K562 (cell line): ENCODE results near the gene ACBD3. TPM values are rescaled to one million over a fixed set of nuclear protein-coding genes. Genes with fewer than 3 reads are reported as not detected.

ENCODE experiments used
- ESRRB ChIP-seq: fragments of 250-450 bp; sonication (Bioruptor Pico); IDR thresholded peaks from 2 replicates; pipeline ENCODE4 v1.5.0; 2020; ENCODE audit warnings: mild to moderate bottlenecking, moderate library complexity, borderline replicate concordance
- ETS2 ChIP-seq: IDR thresholded peaks from 2 replicates; pipeline ENCODE4 v1.6.1; 2016; ENCODE audit warnings: borderline replicate concordance, missing genetic modification characterization, mild to moderate bottlenecking, moderate library complexity, missing compliant biosample characterization; ENCODE audit not compliant: poor library complexity, severe bottlenecking
- ETV1 ChIP-seq: fragments of 450-650 bp; conservative IDR thresholded peaks from 2 replicates; pipeline ENCODE4 v1.6.1; 2016; ENCODE audit warnings: missing genetic modification characterization, control low read depth, low read depth, missing compliant biosample characterization
- NCOA1 ChIP-seq: fragments of 450-650 bp; IDR thresholded peaks from 2 replicates; pipeline ENCODE4 v1.6.1; 2016; ENCODE audit warnings: low read depth
- PRPF4 ChIP-seq: fragments of 200-400 bp; formaldehyde crosslinking; IDR thresholded peaks from one replicate; pipeline ENCODE4 v1.6.1; 2017; ENCODE audit warnings: low read length, low read depth, mild to moderate bottlenecking; ENCODE audit not compliant: insufficient read depth, poor library complexity, severe bottlenecking
- SLC30A9 ChIP-seq: fragments of 250-450 bp; sonication (Bioruptor Pico); IDR thresholded peaks from 2 replicates; pipeline ENCODE4 v1.8.0; 2022; ENCODE audit warnings: mild to moderate bottlenecking, moderate library complexity
- SRSF9 ChIP-seq: fragments of 200-400 bp; formaldehyde crosslinking; IDR thresholded peaks from 2 replicates; pipeline ENCODE4 v1.6.1; 2017; ENCODE audit warnings: low read depth, low read length, borderline replicate concordance
- TCF7 ChIP-seq: sonication (generic); IDR thresholded peaks from 2 replicates; pipeline ENCODE4 v1.6.1; 2016; ENCODE audit warnings: antibody characterized with exemption, borderline replicate concordance
- ZFP36 ChIP-seq: fragments of 150-350 bp; IDR thresholded peaks from 2 replicates; pipeline ENCODE4 v1.6.1; 2018; ENCODE audit warnings: low read length, low read depth; ENCODE audit not compliant: partially characterized antibody
- ZNF24 ChIP-seq: fragments of 450-650 bp; IDR thresholded peaks from 2 replicates; pipeline ENCODE4 v1.6.1; 2016
- ZNF263 ChIP-seq: sonication (generic); formaldehyde crosslinking; IDR thresholded peaks from 2 replicates; pipeline ENCODE4 v1.8.0; 2022; ENCODE audit warnings: mild to moderate bottlenecking, missing genetic modification reagents, borderline replicate concordance
- ZNF274 ChIP-seq: IDR thresholded peaks from 2 replicates; pipeline ENCODE4 v1.6.1; 2011; ENCODE audit warnings: low read depth, mild to moderate bottlenecking, low read length, moderate library complexity, borderline replicate concordance
- ZNF589 ChIP-seq: fragments of 200-800 bp; sonication (Bioruptor generic); IDR thresholded peaks from 2 replicates; pipeline ENCODE4 v1.6.1; 2016; ENCODE audit warnings: low read depth, missing genetic modification characterization, missing compliant biosample characterization
- ZNF696 ChIP-seq: fragments of 250-450 bp; sonication (Bioruptor Pico); conservative IDR thresholded peaks from 2 replicates; pipeline ENCODE4 v1.4.0; 2020; ENCODE audit warnings: mild to moderate bottlenecking, moderate library complexity
- ZNF717 ChIP-seq: fragments of 250-450 bp; sonication (Bioruptor Pico); IDR thresholded peaks from 2 replicates; pipeline ENCODE4 v1.5.0; 2021
- ZNF830 ChIP-seq: fragments of 250-450 bp; sonication (Bioruptor Pico); IDR thresholded peaks from 2 replicates; pipeline ENCODE4 v1.5.0; 2021; ENCODE audit warnings: mild to moderate bottlenecking
- polyA plus RNA-seq, 8 experiments: library from polyadenylated mRNA; depleted of rRNA in 4 of 8; stranded (reverse) in 5 of 8; unstranded in 3 of 8; fragments of >200 nt; fragmentation: Nextera tagmentation in 2 of 8; fragmentation: Illumina TruSeq in 1 of 8; extraction: Ambion mirVana in 2 of 8; extraction: Trizol in 1 of 8; gene quantifications; 2 replicates each; pipeline versions ENCODE4 v1.2.1 to v1.2.3, GENCODE V29; 2011 to 2014; ENCODE audit warnings: inconsistent platforms in 1 of 8, missing spikeins in 1 of 8
- total RNA-seq, 7 experiments: library from RNA; depleted of rRNA in 6 of 7; stranded (reverse); fragments of >200 nt in 6 of 7; fragmentation: Illumina TruSeq in 2 of 7; extraction: Trizol in 2 of 7; gene quantifications; 2 replicates each; pipeline versions ENCODE4 v1.2.1 to v1.2.3, GENCODE V29; 2011 to 2021; ENCODE audit warnings: low replicate concordance in 1 of 7
- TF ChIP-seq, protein P1 (sequence below): sonication (generic); formaldehyde crosslinking; IDR thresholded peaks from 2 replicates; pipeline ENCODE4 v1.8.0; 2023; ENCODE audit warnings: mild to moderate bottlenecking, missing genetic modification reagents
- TF ChIP-seq, protein P2 (sequence below): fragments of 450-650 bp; formaldehyde crosslinking; IDR thresholded peaks from 2 replicates; pipeline ENCODE4 v1.4.0; 2020; ENCODE audit warnings: mild to moderate bottlenecking, moderate library complexity
- TF ChIP-seq, protein P3 (sequence below), 2 experiments: IDR thresholded peaks; 2 replicates each; pipeline ENCODE4 v1.6.1; 2011; ENCODE audit warnings: borderline replicate concordance in 1 of 2, control low read depth in 1 of 2, low read depth in 1 of 2, low read length in 1 of 2, mild to moderate bottlenecking in 1 of 2, mixed read lengths in 1 of 2, moderate library complexity in 1 of 2; ENCODE audit not compliant: insufficient read depth in 1 of 2, insufficient read length in 1 of 2, poor library complexity in 1 of 2, severe bottlenecking in 1 of 2; ENCODE audit errors: extremely low read depth in 1 of 2
- TF ChIP-seq, protein P4 (sequence below), 2 experiments: IDR thresholded peaks in 1 of 2; conservative IDR thresholded peaks in 1 of 2; 2 replicates each; pipeline ENCODE4 v1.6.1; 2016; ENCODE audit warnings: low read depth in 2 of 2, mild to moderate bottlenecking in 1 of 2, missing compliant biosample characterization in 1 of 2, missing genetic modification characterization in 1 of 2, moderate library complexity in 1 of 2

ACBD3 gene
- total and polyA plus RNA-seq, 9 of the 15 experiments (the other 6 are each of a cell fraction or from before 2014, with no cell fraction given): 11.1 to 36.7 (median 26.9) TPM

DNA sequence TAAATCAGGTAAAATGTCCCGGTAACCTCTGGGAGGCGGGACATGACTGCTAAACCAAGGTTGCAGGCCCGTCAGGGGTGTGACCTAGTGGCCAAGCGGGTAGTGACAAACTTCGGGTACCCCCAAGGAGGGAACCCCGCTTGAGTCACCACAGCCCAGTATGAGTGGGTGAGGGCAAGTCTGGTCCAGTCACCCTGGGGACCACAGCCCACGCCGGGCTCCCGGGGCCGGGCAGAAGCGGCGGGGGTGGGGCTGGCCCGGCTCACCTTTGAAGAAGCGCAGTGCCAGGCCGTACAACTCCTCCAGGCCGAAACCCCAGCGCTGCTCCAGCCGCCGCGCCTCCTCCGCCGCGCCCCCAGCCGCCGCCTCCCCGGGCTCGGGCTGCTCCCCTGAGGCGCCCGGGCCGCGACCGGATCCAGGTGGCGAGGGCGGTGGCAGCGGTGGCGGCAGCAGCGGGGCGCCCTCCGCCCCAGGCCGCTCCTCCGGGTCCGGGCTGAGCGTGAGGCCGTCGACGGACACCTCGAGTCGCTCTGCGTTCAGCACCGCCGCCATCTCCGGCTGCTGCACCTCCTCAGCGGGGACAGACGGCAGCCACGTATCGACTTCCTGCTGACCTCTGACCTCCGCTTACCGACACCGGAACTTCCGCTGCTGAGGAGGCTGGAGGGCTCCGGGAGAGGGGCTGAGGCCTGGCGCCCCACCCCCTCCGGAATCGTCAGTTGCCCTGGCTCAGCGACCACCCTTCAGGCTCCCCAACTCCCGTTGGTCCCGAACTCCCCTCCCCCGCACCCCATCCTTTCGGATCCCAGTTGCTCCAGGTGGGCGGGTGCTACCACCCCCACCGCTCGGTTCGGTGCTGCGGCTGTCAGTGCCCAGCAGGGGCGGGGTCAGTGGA is at the start of gene ACBD3 (continued):
- TF ChIP-seq, protein P1, sequence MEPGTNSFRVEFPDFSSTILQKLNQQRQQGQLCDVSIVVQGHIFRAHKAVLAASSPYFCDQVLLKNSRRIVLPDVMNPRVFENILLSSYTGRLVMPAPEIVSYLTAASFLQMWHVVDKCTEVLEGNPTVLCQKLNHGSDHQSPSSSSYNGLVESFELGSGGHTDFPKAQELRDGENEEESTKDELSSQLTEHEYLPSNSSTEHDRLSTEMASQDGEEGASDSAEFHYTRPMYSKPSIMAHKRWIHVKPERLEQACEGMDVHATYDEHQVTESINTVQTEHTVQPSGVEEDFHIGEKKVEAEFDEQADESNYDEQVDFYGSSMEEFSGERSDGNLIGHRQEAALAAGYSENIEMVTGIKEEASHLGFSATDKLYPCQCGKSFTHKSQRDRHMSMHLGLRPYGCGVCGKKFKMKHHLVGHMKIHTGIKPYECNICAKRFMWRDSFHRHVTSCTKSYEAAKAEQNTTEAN (CRISPR knock-in tag): no peak
- 0 out of 2 replicates have a peak, but pooled peaks have one; percentile 2 for TF ChIP-seq ZNF263 (CRISPR knock-in tag)
- TF ChIP-seq, protein P2, sequence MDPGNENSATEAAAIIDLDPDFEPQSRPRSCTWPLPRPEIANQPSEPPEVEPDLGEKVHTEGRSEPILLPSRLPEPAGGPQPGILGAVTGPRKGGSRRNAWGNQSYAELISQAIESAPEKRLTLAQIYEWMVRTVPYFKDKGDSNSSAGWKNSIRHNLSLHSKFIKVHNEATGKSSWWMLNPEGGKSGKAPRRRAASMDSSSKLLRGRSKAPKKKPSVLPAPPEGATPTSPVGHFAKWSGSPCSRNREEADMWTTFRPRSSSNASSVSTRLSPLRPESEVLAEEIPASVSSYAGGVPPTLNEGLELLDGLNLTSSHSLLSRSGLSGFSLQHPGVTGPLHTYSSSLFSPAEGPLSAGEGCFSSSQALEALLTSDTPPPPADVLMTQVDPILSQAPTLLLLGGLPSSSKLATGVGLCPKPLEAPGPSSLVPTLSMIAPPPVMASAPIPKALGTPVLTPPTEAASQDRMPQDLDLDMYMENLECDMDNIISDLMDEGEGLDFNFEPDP (CRISPR knock-in tag): no peak
- TF ChIP-seq, protein P3, sequence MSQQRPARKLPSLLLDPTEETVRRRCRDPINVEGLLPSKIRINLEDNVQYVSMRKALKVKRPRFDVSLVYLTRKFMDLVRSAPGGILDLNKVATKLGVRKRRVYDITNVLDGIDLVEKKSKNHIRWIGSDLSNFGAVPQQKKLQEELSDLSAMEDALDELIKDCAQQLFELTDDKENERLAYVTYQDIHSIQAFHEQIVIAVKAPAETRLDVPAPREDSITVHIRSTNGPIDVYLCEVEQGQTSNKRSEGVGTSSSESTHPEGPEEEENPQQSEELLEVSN (IDR thresholded peaks at IDR 0.05; ENCODE audit: borderline replicate concordance in 1 of 2, extremely low read depth in 1 of 2, insufficient read depth in 1 of 2, insufficient read length in 1 of 2, low read depth in 1 of 2, low read length in 1 of 2, poor library complexity in 1 of 2, severe bottlenecking in 1 of 2): peak in 1 of 2 experiments; percentile 37
- TF ChIP-seq ESRRB (CRISPR knock-in tag): no peak
- TF ChIP-seq ETV1 (tag): peak; percentile 89
- no peak for TF ChIP-seq ZNF696
- no peak for TF ChIP-seq ZNF589 (CRISPR knock-in tag)
- peak; percentile 65; the same call in 1 of the 2 replicates for TF ChIP-seq NCOA1
- TF ChIP-seq ZNF830 (CRISPR knock-in tag): peak; percentile 88; the same call in 1 of the 2 replicates
- no peak for TF ChIP-seq ZFP36
- TF ChIP-seq ZNF24: no peak
- no peak for TF ChIP-seq PRPF4
- no peak for TF ChIP-seq ZNF717 (CRISPR knock-in tag)
- TF ChIP-seq ETS2: no peak
- TF ChIP-seq SLC30A9 (CRISPR knock-in tag): no peak
- TF ChIP-seq, protein P4, sequence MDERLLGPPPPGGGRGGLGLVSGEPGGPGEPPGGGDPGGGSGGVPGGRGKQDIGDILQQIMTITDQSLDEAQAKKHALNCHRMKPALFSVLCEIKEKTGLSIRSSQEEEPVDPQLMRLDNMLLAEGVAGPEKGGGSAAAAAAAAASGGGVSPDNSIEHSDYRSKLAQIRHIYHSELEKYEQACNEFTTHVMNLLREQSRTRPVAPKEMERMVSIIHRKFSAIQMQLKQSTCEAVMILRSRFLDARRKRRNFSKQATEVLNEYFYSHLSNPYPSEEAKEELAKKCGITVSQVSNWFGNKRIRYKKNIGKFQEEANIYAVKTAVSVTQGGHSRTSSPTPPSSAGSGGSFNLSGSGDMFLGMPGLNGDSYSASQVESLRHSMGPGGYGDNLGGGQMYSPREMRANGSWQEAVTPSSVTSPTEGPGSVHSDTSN (CRISPR knock-in tag; IDR thresholded peaks at IDR 0.05; ENCODE audit: low read depth): no peak
- TF ChIP-seq, protein P4 (tag; conservative IDR thresholded peaks at IDR 0.05; ENCODE audit: low read depth): peak; percentile 67
- no peak for TF ChIP-seq TCF7
- no peak for TF ChIP-seq ZNF274
- no peak for TF ChIP-seq SRSF9
